Mesodermal cell (in vitro differentiated cells): ENCODE measurements around the gene PPM1L. TPM values are rescaled to one million over a fixed set of nuclear protein-coding genes. Genes with fewer than 3 reads are reported as not detected.
"Not testable (repeated sequence)": the region's sequence is repeated elsewhere in the genome, so short reads cannot be mapped to it uniquely, and the experiment has no call there.

Experiments used
- H3K27ac ChIP-seq: 2 replicates; pipeline ENCODE4 v1.7.0; 2013; ENCODE audit warnings: mild to moderate bottlenecking, low read depth, low read length, moderate library complexity; ENCODE audit not compliant: severe bottlenecking
- H3K36me3 ChIP-seq: 2 replicates; pipeline ENCODE4 v1.7.1; 2013; ENCODE audit warnings: mild to moderate bottlenecking, low read length, moderate library complexity; ENCODE audit not compliant: control insufficient read depth, insufficient read depth
- H3K4me1 ChIP-seq: one replicate; pipeline ENCODE4 v1.7.1; 2013; ENCODE audit warnings: mild to moderate bottlenecking, low read length; ENCODE audit not compliant: insufficient read depth, control insufficient read depth, poor library complexity, severe bottlenecking
- H3K4me3 ChIP-seq: 2 replicates; pipeline ENCODE4 v1.7.0; 2013; ENCODE audit warnings: low read length, control low read depth, mild to moderate bottlenecking; ENCODE audit not compliant: insufficient read depth, poor library complexity, severe bottlenecking; ENCODE audit errors: extremely low read depth
- H3K9me3 ChIP-seq: 2 replicates; pipeline ENCODE4 v1.7.1; 2013; ENCODE audit warnings: mild to moderate bottlenecking, low read length, moderate library complexity; ENCODE audit not compliant: control insufficient read depth
- WGBS, 2 experiments: methylation state at CpG; one replicate each; pipeline ENCODE4 v1.1.5; 2013; ENCODE audit warnings: missing lambda C conversion rate in 2 of 2; ENCODE audit not compliant: insufficient coverage in 2 of 2; 5-methylcytosine and 5-hydroxymethylcytosine counted together
- polyA plus RNA-seq, 2 experiments: library from polyadenylated mRNA; stranded (reverse); fragments of 50-300 nt; gene quantifications; one replicate each; pipeline ENCODE4 v1.2.3, GENCODE V29; 2013

PPM1L gene
- 7.7 TPM for polyA plus RNA-seq (2013, experiment 1 of 2)
- 6.6 TPM for polyA plus RNA-seq (2013, experiment 2 of 2)

- Histone ChIP-seq H3K4me3 (peak within 1 kb of the TSS; percentile 74), H3K4me1 (no peaks in the 10 kb centered on the region), H3K36me3 (no peaks in the 10 kb centered on the region), H3K27ac (peak within 1 kb of the TSS; percentile 86), H3K9me3 (no peaks in the 10 kb centered on the region)
- WGBS, 2 experiments = 0% methylated on average over 46 to 50 of the region's 64 CpGs
These were observed at the start of gene PPM1L for GRCh38 chr3:160755776-160756304. PPM1L (plus strand) TSS chr3:160756231.

- WGBS, 2 experiments = 52% methylated on average over 2 of the region's 4 CpGs; no CpG with 5 or more reads in 1 of the 2 experiments
- Histone ChIP-seq H3K4me3 (no peak overlapping the region), H3K9me3 (no peaks in the 10 kb centered on the region), H3K27ac (no peak overlapping the region), H3K36me3 (no peaks in the 10 kb centered on the region), H3K4me1 (peaks cover 8% of the 10 kb centered on the region)
These were observed 48.7 kb upstream of the PPM1L start for GRCh38 chr3:160707187-160707794.

- Histone ChIP-seq H3K4me1 (no peaks in the 10 kb centered on the region), H3K36me3 (no peaks in the 10 kb centered on the region), H3K27ac (no peak overlapping the region), H3K4me3 (no peak overlapping the region), H3K9me3 (no peaks in the 10 kb centered on the region)
- WGBS, 2 experiments = 83% methylated on average over 2 of the region's 3 CpGs; no CpG with 5 or more reads in 1 of the 2 experiments
These were observed 46.4 kb upstream of the PPM1L start for GRCh38 chr3:160709477-160710182.

GRCh38 chr3:160713144-160713543 is 42.9 kb upstream of the PPM1L start:
- not testable (repeated sequence) for H3K4me1 ChIP-seq, H3K27ac ChIP-seq, H3K9me3 ChIP-seq, H3K36me3 ChIP-seq, H3K4me3 ChIP-seq
- 80% methylated on average over 1 of the region's 3 CpGs; no CpG with 5 or more reads in 1 of the 2 experiments for WGBS, 2 experiments

GRCh38 chr3:160719710-160720109 is 36.3 kb upstream of the PPM1L start:
- Histone ChIP-seq H3K4me1 (no peaks in the 10 kb centered on the region), H3K4me3 (no peak overlapping the region), H3K27ac (no peak overlapping the region), H3K9me3 (no peaks in the 10 kb centered on the region), H3K36me3 (no peaks in the 10 kb centered on the region)
- WGBS, 2 experiments = 91 to 98% methylated on average over 5 to 6 of the region's 11 CpGs

- 85 to 93% methylated on average over 3 to 5 of the region's 5 CpGs for WGBS, 2 experiments
- Histone ChIP-seq H3K4me1 (no peaks in the 10 kb centered on the region), H3K4me3 (no peak overlapping the region)
These were observed 35.8 kb upstream of the PPM1L start for GRCh38 chr3:160720123-160720746.

GRCh38 chr3:160722331-160722730 is 33.7 kb upstream of the PPM1L start:
- Histone ChIP-seq H3K36me3 (no peaks in the 10 kb centered on the region), H3K9me3 (no peaks in the 10 kb centered on the region), H3K4me1 (no peaks in the 10 kb centered on the region), H3K27ac (no peak overlapping the region), H3K4me3 (no peak overlapping the region)
- WGBS, 2 experiments = no CpG with 5 or more reads among the region's 2 CpGs

More at GRCh38 chr3:160720123-160720746, 35.8 kb upstream of the PPM1L start:
- Histone ChIP-seq H3K9me3 (no peaks in the 10 kb centered on the region), H3K36me3 (no peaks in the 10 kb centered on the region), H3K27ac (no peak overlapping the region)

- Histone ChIP-seq H3K4me1 (no peaks in the 10 kb centered on the region), H3K4me3 (no peak overlapping the region), H3K27ac (no peak overlapping the region), H3K9me3 (no peaks in the 10 kb centered on the region), H3K36me3 (no peaks in the 10 kb centered on the region)
- WGBS, 2 experiments = 83% methylated on average over 1 of the region's 2 CpGs; no CpG with 5 or more reads in 1 of the 2 experiments
These were observed 30.7 kb upstream of the PPM1L start for GRCh38 chr3:160725338-160725737.

GRCh38 chr3:160735826-160736225 is 20.2 kb upstream of the PPM1L start:
- Histone ChIP-seq H3K27ac (no peak overlapping the region), H3K4me3 (no peak overlapping the region), H3K4me1 (no peaks in the 10 kb centered on the region), H3K9me3 (no peaks in the 10 kb centered on the region), H3K36me3 (no peaks in the 10 kb centered on the region)
- WGBS, 2 experiments = 60% methylated on average over 1 of the region's 1 CpG; no CpG with 5 or more reads in 1 of the 2 experiments

GRCh38 chr3:160738048-160738447 is 18.0 kb upstream of the PPM1L start:
- Histone ChIP-seq H3K4me1 (no peaks in the 10 kb centered on the region), H3K27ac (no peak overlapping the region), H3K9me3 (no peaks in the 10 kb centered on the region), H3K4me3 (no peak overlapping the region), H3K36me3 (no peaks in the 10 kb centered on the region)
- WGBS, 2 experiments = 83 to 86% methylated on average over 1 of the region's 2 CpGs
